Kidney (tissue), 14 donors: ENCODE results near the gene ACAT2. TPM values are rescaled to one million over a fixed set of nuclear protein-coding genes. Genes with fewer than 3 reads are reported as not detected.
A peak's percentile ranks its signal among the peaks of the same experiment; 100 is the strongest.

Source experiments
- DNase-seq, 5 donors: peaks; one replicate each; pipeline ENCODE4 v3.0.0-alpha.2; 2013 to 2020
- FAIRE-seq: peaks from 2 replicates; lab custom pipeline; 2012; peaks lifted over from hg19 to GRCh38; lab: Jason Lieb, UNC
- H3K27ac ChIP-seq, 2 donors: one replicate each; pipeline ENCODE4 v1.7.0; 2013; ENCODE audit warnings: low read depth in 2 of 2, low read length in 2 of 2, inconsistent platforms in 1 of 2
- H3K27me3 ChIP-seq: one replicate; pipeline ENCODE4 v1.7.1; 2013; ENCODE audit warnings: low read length, inconsistent platforms; ENCODE audit not compliant: control insufficient read depth, insufficient read depth
- H3K36me3 ChIP-seq, 3 donors: one replicate each; pipeline versions ENCODE4 v1.7.0 to v1.7.1; 2013; ENCODE audit warnings: low read length in 3 of 3, control low read depth in 1 of 3, inconsistent platforms in 1 of 3; ENCODE audit not compliant: insufficient read depth in 3 of 3, control insufficient read depth in 2 of 3
- H3K4me1 ChIP-seq, 3 donors: one replicate each; pipeline versions ENCODE4 v1.7.0 to v1.7.1; 2013; ENCODE audit warnings: low read length in 3 of 3, inconsistent platforms in 1 of 3, low read depth in 1 of 3; ENCODE audit not compliant: control insufficient read depth in 2 of 3, insufficient read depth in 2 of 3
- H3K4me3 ChIP-seq, 3 donors: one replicate each; pipeline versions ENCODE4 v1.7.0 to v1.8.1; 2013; ENCODE audit warnings: low read length in 3 of 3, control low read depth in 1 of 3, inconsistent platforms in 1 of 3
- H3K9ac ChIP-seq, 3 donors: one replicate each; pipeline versions ENCODE4 v1.7.0 to v1.7.1; 2013; ENCODE audit warnings: low read length in 3 of 3, control low read depth in 1 of 3, inconsistent platforms in 1 of 3
- H3K9me3 ChIP-seq, 3 donors: one replicate each; pipeline versions ENCODE4 v1.7.0 to v1.7.1; 2013; ENCODE audit warnings: low read length in 3 of 3, control low read depth in 1 of 3, inconsistent platforms in 1 of 3; ENCODE audit not compliant: control insufficient read depth in 2 of 3, insufficient read depth in 1 of 3
- intact Hi-C: fragments of 100-400 bp; cut with DNase I; formaldehyde crosslinking; loops from one replicate; pipeline ENCODE4 v1.11.1; 2022
- polyA plus RNA-seq: library from polyadenylated mRNA; stranded (reverse); fragments of 350-450 nt; fragmentation: Illumina TruSeq; extraction: RNeasy Lipid Tissue Mini Kit (QIAGEN cat#74804); gene quantifications from one replicate; pipeline ENCODE4 v1.2.3, GENCODE V29; 2014; ENCODE audit warnings: low read depth, low replicate concordance; ENCODE audit not compliant: insufficient read depth
- total RNA-seq: library from RNA; stranded (reverse); fragmentation: NEBNext Ultra II Directional; extraction: Animal tissue kit (Norgen Biotek cat#: 25700); gene quantifications from one replicate; pipeline ENCODE4 v1.2.1, GENCODE V29; 2021
- TF ChIP-seq, protein P1 (sequence below): IDR thresholded peaks from 3 replicates; pipeline ENCODE4 v1.5.1; 2012; ENCODE audit warnings: mild to moderate bottlenecking, moderate library complexity, borderline replicate concordance; ENCODE audit not compliant: insufficient read depth; ENCODE audit errors: extremely low read depth
- donor health status: control.
- donor health status: control.
- donor health status: control.
- donor health status: control.
- donor health status: control.
- donor health status: DM: yes; HTN: yes; CAD: no.
- donor health status: Normal renal cell carcinoma (clear cell type).

The ACAT2 gene
- total and polyA plus RNA-seq, 2 donors from 2014 or later = 20.4 to 30.5 TPM

DNA sequence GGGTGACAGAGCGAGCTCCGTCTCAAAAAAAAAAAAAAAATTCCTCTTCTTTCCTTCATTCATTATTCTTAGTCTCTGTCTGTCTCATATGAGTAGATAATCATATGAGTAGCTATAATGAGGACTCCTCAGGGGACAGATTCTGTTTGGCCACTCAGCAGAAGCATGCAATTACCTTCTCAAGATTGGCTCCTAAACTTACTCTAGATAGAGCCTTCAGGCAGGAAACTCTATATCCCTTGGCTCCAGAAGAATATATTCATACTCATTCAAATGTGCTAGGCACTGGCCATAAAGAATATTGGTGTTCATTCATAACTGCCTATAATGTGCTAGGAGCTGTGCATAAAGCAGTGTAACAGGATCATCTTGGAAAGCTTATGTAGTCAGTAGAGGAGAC, 2.2 kb upstream of the ACAT2 start:
- H3K27me3 ChIP-seq = no peaks in the 10 kb centered on the region
- no peaks in the 10 kb centered on the region for H3K9me3 ChIP-seq
- no peak for FAIRE-seq
- intact Hi-C loops = no loop called here
- H3K36me3 ChIP-seq = peaks cover 6 to 23% (median 19%) of the 10 kb centered on the region in 3 donors
- no peak overlapping the region for H3K27ac ChIP-seq
- TF ChIP-seq, protein P1, sequence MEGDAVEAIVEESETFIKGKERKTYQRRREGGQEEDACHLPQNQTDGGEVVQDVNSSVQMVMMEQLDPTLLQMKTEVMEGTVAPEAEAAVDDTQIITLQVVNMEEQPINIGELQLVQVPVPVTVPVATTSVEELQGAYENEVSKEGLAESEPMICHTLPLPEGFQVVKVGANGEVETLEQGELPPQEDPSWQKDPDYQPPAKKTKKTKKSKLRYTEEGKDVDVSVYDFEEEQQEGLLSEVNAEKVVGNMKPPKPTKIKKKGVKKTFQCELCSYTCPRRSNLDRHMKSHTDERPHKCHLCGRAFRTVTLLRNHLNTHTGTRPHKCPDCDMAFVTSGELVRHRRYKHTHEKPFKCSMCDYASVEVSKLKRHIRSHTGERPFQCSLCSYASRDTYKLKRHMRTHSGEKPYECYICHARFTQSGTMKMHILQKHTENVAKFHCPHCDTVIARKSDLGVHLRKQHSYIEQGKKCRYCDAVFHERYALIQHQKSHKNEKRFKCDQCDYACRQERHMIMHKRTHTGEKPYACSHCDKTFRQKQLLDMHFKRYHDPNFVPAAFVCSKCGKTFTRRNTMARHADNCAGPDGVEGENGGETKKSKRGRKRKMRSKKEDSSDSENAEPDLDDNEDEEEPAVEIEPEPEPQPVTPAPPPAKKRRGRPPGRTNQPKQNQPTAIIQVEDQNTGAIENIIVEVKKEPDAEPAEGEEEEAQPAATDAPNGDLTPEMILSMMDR = no peak
- peaks cover 0 to 15% (median 3%) of the 10 kb centered on the region in 3 donors for H3K4me1 ChIP-seq
- H3K4me3 ChIP-seq = no peak overlapping the region
- H3K9ac ChIP-seq = no peak overlapping the region
- DNase-seq = no peak

DNA sequence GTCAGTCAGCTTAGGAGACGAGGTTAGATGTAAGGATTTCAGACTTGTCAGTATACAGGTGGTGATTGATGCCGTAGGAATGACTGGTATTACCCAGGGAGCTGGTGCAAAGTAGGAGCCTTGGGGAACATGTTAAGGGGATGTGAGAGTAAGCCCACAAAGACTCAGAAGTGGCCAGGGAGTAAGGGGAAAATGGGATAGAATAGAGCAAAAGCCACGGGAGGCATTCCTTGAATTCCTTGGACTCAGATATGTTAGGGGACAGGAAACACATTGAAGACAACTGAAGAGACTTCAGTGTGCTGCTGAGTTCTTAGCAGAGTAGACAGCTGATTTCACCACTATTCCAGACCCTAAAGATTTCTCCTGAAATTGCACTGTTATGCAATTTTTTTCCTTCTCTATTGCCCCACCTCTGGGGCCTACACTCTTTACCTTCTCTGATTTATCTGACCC, 1.2 kb upstream of the ACAT2 start:
- peaks cover 6 to 16% (median 12%) of the 10 kb centered on the region in 3 donors for H3K36me3 ChIP-seq
- peak overlapping the region in 2 of 3 donors; percentile 47 to 95 for H3K9ac ChIP-seq
- peaks cover 0 to 15% (median 3%) of the 10 kb centered on the region in 3 donors for H3K4me1 ChIP-seq
- no peaks in the 10 kb centered on the region for H3K9me3 ChIP-seq
- peak overlapping the region in 2 of 3 donors; percentile 83 to 98 for H3K4me3 ChIP-seq
- peak overlapping the region in 1 of 2 donors; percentile 99 for H3K27ac ChIP-seq
- intact Hi-C loops = no loop called here
- DNase-seq = peak in 2 of 5 donors; percentile 8 to 33
- no peak for FAIRE-seq
- TF ChIP-seq, protein P1 = no peak
- no peaks in the 10 kb centered on the region for H3K27me3 ChIP-seq

DNA sequence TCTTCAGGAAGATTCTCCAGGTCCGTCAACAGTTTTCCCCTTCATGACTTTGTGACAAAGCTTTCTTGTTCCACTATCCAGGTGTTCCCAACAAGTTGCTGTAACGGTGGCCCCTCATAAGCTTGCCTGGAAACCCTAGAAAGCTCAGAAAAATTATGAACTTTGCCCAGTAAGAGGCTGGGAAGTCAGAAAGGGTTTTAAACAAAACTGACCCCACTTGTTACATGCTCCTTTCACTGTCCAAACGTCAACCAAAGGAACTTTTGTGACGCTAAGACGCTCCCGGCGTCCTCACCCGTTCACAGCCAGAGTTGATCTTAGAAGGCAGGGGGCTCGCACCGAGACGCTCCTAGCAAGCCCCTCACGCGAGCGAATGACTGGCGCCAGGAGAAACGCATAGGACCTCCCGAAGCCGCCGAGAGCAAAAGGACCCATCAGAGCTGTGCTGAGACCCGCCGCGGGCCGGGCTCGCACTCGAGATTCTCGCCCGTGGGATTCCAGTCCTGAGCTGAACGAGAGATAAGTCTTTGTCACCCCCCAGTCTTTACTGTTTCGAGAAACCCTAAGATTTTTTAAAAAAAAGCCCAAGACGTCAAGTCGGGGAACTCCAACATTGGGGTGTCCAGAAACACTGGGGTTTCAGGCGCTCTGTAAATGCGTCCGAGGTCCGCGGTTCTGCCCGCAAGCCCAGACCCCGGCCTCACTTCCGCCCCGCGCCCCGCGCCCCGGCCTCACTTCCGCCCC, 544 bp upstream of the ACAT2 start:
- peaks cover 0 to 15% (median 10%) of the 10 kb centered on the region in 3 donors for H3K36me3 ChIP-seq
- DNase-seq (peak in 2 of 5 donors; percentile 61 to 78), FAIRE-seq (no peak)
- H3K4me1 ChIP-seq = peaks cover 0 to 15% (median 3%) of the 10 kb centered on the region in 3 donors
- H3K9me3 ChIP-seq = no peaks in the 10 kb centered on the region
- intact Hi-C loops = no loop called here
- H3K9ac ChIP-seq = peak overlapping the region; percentile 47 to 95 (median 78)
- TF ChIP-seq, protein P1 = no peak
- H3K27ac ChIP-seq = peak overlapping the region; percentile 98 to 99
- no peaks in the 10 kb centered on the region for H3K27me3 ChIP-seq
- H3K4me3 ChIP-seq = peak overlapping the region; percentile 72 to 98 (median 83)
